Aortic smooth muscle cell (primary cell): ENCODE results near the gene S1PR5. TPM values are rescaled to one million over a fixed set of nuclear protein-coding genes. Genes with fewer than 3 reads are reported as not detected.

Experiments
- total RNA-seq: library from RNA; depleted of rRNA; stranded (reverse); fragments of >200 nt; gene quantifications from 2 replicates; pipeline ENCODE4 v1.2.3, GENCODE V29; 2014

Gene S1PR5, protein sequence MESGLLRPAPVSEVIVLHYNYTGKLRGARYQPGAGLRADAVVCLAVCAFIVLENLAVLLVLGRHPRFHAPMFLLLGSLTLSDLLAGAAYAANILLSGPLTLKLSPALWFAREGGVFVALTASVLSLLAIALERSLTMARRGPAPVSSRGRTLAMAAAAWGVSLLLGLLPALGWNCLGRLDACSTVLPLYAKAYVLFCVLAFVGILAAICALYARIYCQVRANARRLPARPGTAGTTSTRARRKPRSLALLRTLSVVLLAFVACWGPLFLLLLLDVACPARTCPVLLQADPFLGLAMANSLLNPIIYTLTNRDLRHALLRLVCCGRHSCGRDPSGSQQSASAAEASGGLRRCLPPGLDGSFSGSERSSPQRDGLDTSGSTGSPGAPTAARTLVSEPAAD
- total RNA-seq, result 4.1 and 6.2 TPM in 2 replicates

DNA sequence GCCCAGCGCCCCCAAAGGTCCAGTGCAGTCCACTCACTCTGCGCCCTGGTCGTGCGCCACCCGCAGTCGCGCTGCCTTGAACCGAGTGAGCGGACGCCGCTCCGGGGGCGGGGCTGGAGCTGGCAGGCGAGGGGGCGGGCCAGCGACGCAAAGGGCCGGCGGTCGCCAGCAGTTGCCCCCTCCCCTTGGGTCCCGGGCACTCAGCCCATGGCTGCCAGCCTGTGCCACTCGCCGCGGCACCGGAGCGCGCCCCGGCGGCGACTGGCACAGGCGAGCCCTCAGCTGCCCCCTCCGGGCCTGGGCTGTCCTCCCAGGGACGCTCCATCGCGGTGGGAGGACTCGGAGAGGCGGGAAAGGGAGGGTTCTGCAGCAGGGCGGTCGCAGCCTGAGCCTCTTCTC, at the start of gene S1PR5:
TSS of gene S1PR5 (minus strand) at position 87 of the 399 bp plus-strand sequence. CDS start 2,436 bp downstream, outside the sequence.

DNA sequence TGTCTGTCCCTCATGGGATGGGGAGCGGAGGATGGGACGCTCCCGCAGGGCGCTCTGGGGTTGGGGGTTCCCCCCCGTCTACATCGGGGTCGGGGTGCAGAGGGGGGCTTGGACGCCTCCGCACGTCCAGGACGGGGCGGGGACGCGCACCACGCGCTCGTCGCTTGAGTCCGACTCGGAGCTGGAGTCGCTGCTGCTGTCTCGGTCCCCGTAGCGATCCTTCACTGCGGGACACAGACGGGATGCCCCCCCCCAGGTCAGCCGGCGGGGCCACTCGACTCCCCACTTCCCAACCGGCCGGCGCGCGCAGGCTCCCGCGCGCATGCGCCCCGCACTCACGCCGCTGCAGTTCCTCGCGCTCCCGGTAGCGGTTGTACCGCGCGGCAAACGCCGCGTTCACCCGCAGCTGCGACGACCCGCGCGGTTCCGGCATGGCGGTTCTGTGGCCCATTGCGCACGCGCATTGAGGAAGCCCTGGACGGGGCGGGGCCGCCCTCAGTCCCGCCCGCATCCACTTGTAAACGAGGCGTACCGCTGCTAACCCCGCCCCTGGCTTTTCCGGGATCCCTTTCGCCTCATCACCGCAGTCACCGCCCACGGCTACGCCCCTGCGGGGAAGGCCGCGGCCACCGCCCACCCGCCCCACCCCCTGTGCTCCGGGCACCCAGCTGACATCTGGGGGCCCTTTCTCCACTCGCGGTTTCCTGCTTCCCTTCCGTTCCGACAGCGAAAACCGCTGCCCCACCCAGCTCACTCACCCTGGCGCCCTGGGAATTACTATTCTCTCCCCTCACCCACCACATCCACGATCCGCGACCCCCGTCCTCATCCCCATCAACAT, 48.5 kb upstream of the S1PR5 start, which contains the start of gene KRI1:
TSS of gene KRI1 (minus strand) at position 444 of the 841 bp plus-strand sequence. CDS start at position 433, 11 bp downstream.

GRCh38 chr19:10543420-10544241, 26.4 kb upstream of the S1PR5 start, which contains the start of gene ATG4D:
Gene ATG4D, plus strand, starts transcription at chr19:10543904. Its CDS starts 187 bp downstream, at chr19:10544091.

GRCh38 chr19:10503002-10503789, 14.1 kb downstream of the S1PR5 start, which contains the start of gene KEAP1:
Gene KEAP1, minus strand, starts transcription at chr19:10503356. Its CDS starts 3,323 bp downstream, at chr19:10500033.

Other genes with a start within 250 kb of the S1PR5 start
- gene ICAM1, start 246.3 kb downstream of the S1PR5 start, total RNA-seq, result 1.3 and 4.9 TPM in 2 replicates
- 0.13 and 0.62 TPM in 2 replicates for gene ICAM4, start 230.5 kb downstream of the S1PR5 start, total RNA-seq
- gene ICAM5, start 227.5 kb downstream of the S1PR5 start, total RNA-seq, result 0.26 and 0.56 TPM in 2 replicates
- 0.12 and 0.13 TPM in 2 replicates for gene ZGLP1, start 207.6 kb downstream of the S1PR5 start, total RNA-seq
- 19.3 and 19.7 TPM in 2 replicates for gene FDX2, start 201.4 kb downstream of the S1PR5 start, total RNA-seq
- 5.5 and 5.7 TPM in 2 replicates for gene RAVER1, start 183.9 kb downstream of the S1PR5 start, total RNA-seq
- gene ICAM3, start 177.8 kb downstream of the S1PR5 start, total RNA-seq, result 15.2 and 21.5 TPM in 2 replicates
- gene TYK2, start 136.9 kb downstream of the S1PR5 start, total RNA-seq, result 49.8 and 62.4 TPM in 2 replicates
- gene CDC37, start 113.9 kb downstream of the S1PR5 start, total RNA-seq, result 183 and 233 TPM in 2 replicates
- 2.4 and 3.5 TPM in 2 replicates for gene PDE4A, start 96.9 kb downstream of the S1PR5 start, total RNA-seq
- 71.6 and 97.9 TPM in 2 replicates for gene KEAP1, start 14.1 kb downstream of the S1PR5 start, total RNA-seq
- gene ATG4D, start 26.5 kb upstream of the S1PR5 start, total RNA-seq, result 11.4 and 12.4 TPM in 2 replicates
- 5.5 and 8.5 TPM in 2 replicates for gene KRI1, start 48.6 kb upstream of the S1PR5 start, total RNA-seq
- 12.0 and 13.7 TPM in 2 replicates for gene CDKN2D, start 51.5 kb upstream of the S1PR5 start, total RNA-seq
- 0.19 TPM in 1 of 2 replicates, not detected in the other for gene AP1M2, start 69.9 kb upstream of the S1PR5 start, total RNA-seq
- 62.0 and 89.7 TPM in 2 replicates for gene SLC44A2, start 108.1 kb upstream of the S1PR5 start, total RNA-seq
- 80.6 and 95.6 TPM in 2 replicates for gene ILF3, start 136.9 kb upstream of the S1PR5 start, total RNA-seq
- 20.9 and 27.9 TPM in 2 replicates for gene QTRT1, start 184.0 kb upstream of the S1PR5 start, total RNA-seq
- gene DNM2, start 200.6 kb upstream of the S1PR5 start, total RNA-seq, result 90.5 and 96.6 TPM in 2 replicates